ENCODE measurements around the gene ELP4.

The ELP4 gene

GRCh38 chr11:31500560-31500959, 9.0 kb upstream of the ELP4 start:
- DNase-seq (ENCODE audit: extremely low read depth, low read depth): peak; percentile 14
- no peak for TF ChIP-seq CTCF (IDR thresholded peaks at IDR 0.05; ENCODE audit: low read depth, low read length, missing control alignments)
- H3K4me3 ChIP-seq (replicated peaks; ENCODE audit: low read depth, low read length): no peak overlapping the region

GRCh38 chr11:31509051-31509428, 527 bp upstream of the ELP4 start:
- no peak for DNase-seq (ENCODE audit: extremely low read depth, low read depth)
- H3K4me3 ChIP-seq (replicated peaks; ENCODE audit: low read depth, low read length): peak overlapping the region; percentile 96
- TF ChIP-seq CTCF (IDR thresholded peaks at IDR 0.05; ENCODE audit: low read depth, low read length, missing control alignments): no peak

GRCh38 chr11:31512117-31512516, 2.5 kb downstream of the ELP4 start:
- TF ChIP-seq CTCF (IDR thresholded peaks at IDR 0.05; ENCODE audit: low read depth, low read length, missing control alignments): no peak
- DNase-seq (ENCODE audit: extremely low read depth, low read depth): no peak
- no peak overlapping the region for H3K4me3 ChIP-seq (replicated peaks; ENCODE audit: low read depth, low read length)

- no peak for DNase-seq (ENCODE audit: extremely low read depth, low read depth)
- no peak for TF ChIP-seq CTCF (IDR thresholded peaks at IDR 0.05; ENCODE audit: low read depth, low read length, missing control alignments)
- H3K4me3 ChIP-seq (replicated peaks; ENCODE audit: low read depth, low read length): no peak overlapping the region
Measured at GRCh38 chr11:31521497-31522150, 12.1 kb downstream of the ELP4 start.

- TF ChIP-seq CTCF (IDR thresholded peaks at IDR 0.05; ENCODE audit: low read depth, low read length, missing control alignments): no peak
- DNase-seq (ENCODE audit: extremely low read depth, low read depth): no peak
- H3K4me3 ChIP-seq (replicated peaks; ENCODE audit: low read depth, low read length): no peak overlapping the region
Measured at GRCh38 chr11:31529189-31529588, 19.6 kb downstream of the ELP4 start.

GRCh38 chr11:31529701-31530100, 20.1 kb downstream of the ELP4 start:
- TF ChIP-seq CTCF (IDR thresholded peaks at IDR 0.05; ENCODE audit: low read depth, low read length, missing control alignments): no peak
- no peak overlapping the region for H3K4me3 ChIP-seq (replicated peaks; ENCODE audit: low read depth, low read length)
- no peak for DNase-seq (ENCODE audit: extremely low read depth, low read depth)

- H3K4me3 ChIP-seq (replicated peaks; ENCODE audit: low read depth, low read length): no peak overlapping the region
- TF ChIP-seq CTCF (IDR thresholded peaks at IDR 0.05; ENCODE audit: low read depth, low read length, missing control alignments): no peak
- no peak for DNase-seq (ENCODE audit: extremely low read depth, low read depth)
Measured at GRCh38 chr11:31531293-31531692, 21.7 kb downstream of the ELP4 start.
